ENCODE data around the gene SERTM1.

SERTM1 gene

GRCh38 chr13:36665630-36666029 lies 8.2 kb upstream of the SERTM1 start:
- H3K4me3 ChIP-seq (ENCODE audit: low read depth, low read length), result no peak overlapping the region
- DNase-seq (ENCODE audit: low read depth), result no peak
- no peak for TF ChIP-seq CTCF (IDR thresholded peaks at IDR 0.05; ENCODE audit: control insufficient read depth, extremely low read depth, insufficient read depth)

GRCh38 chr13:36666477-36667229 lies 7.2 kb upstream of the SERTM1 start:
- no peak for TF ChIP-seq CTCF (IDR thresholded peaks at IDR 0.05; ENCODE audit: control insufficient read depth, extremely low read depth, insufficient read depth)
- no peak for DNase-seq (ENCODE audit: low read depth)
- no peak overlapping the region for H3K4me3 ChIP-seq (ENCODE audit: low read depth, low read length)

GRCh38 chr13:36668316-36668715 lies 5.5 kb upstream of the SERTM1 start:
- no peak for DNase-seq (ENCODE audit: low read depth)
- TF ChIP-seq CTCF (IDR thresholded peaks at IDR 0.05; ENCODE audit: control insufficient read depth, extremely low read depth, insufficient read depth), result no peak
- H3K4me3 ChIP-seq (ENCODE audit: low read depth, low read length), result no peak overlapping the region

GRCh38 chr13:36673352-36673751 lies 468 bp upstream of the SERTM1 start:
- no peak overlapping the region for H3K4me3 ChIP-seq (ENCODE audit: low read depth, low read length)
- no peak for DNase-seq (ENCODE audit: low read depth)
- no peak for TF ChIP-seq CTCF (IDR thresholded peaks at IDR 0.05; ENCODE audit: control insufficient read depth, extremely low read depth, insufficient read depth)

GRCh38 chr13:36674337-36675212 lies 755 bp downstream of the SERTM1 start:
- H3K4me3 ChIP-seq (ENCODE audit: low read depth, low read length), result no peak overlapping the region
- no peak for TF ChIP-seq CTCF (IDR thresholded peaks at IDR 0.05; ENCODE audit: control insufficient read depth, extremely low read depth, insufficient read depth)
- DNase-seq (ENCODE audit: low read depth), result no peak

GRCh38 chr13:36675213-36675536 lies 1.4 kb downstream of the SERTM1 start:
- H3K4me3 ChIP-seq (ENCODE audit: low read depth, low read length), result no peak overlapping the region
- TF ChIP-seq CTCF (IDR thresholded peaks at IDR 0.05; ENCODE audit: control insufficient read depth, extremely low read depth, insufficient read depth), result no peak
- no peak for DNase-seq (ENCODE audit: low read depth)

Data from LNCaP clone FGC (cell line).